Stimulated activated effector memory CD8-positive, alpha-beta T cell treated with anti-CD3 and anti-CD28 coated beads, Interleukin-12 subunit alpha, Interleukin-12 subunit beta, amount 100 ng/mL, for 72 hours (primary cell): Measurements from ENCODE around the gene SYNM.

Source experiments
- ATAC-seq: fragments of 150-1000 bp; cut with Tn5 transposase; 2 replicates; pipeline ENCODE4 v1.10.0; 2021
- DNase-seq, 2 donors: peaks; one replicate each; pipeline ENCODE4 v3.0.0; 2021 to 2022; ENCODE audit warnings: low spot score in 2 of 2
- H3K27ac Mint-ChIP-seq: one replicate; pipeline ENCODE4 v1.8.0; 2022; ENCODE audit warnings: mild to moderate bottlenecking, mixed read lengths
- H3K36me3 Mint-ChIP-seq: one replicate; pipeline ENCODE4 v1.8.0; 2022; ENCODE audit warnings: mild to moderate bottlenecking, mixed read lengths
- H3K4me1 Mint-ChIP-seq: one replicate; pipeline ENCODE4 v1.8.0; 2022; ENCODE audit warnings: mixed read lengths
- H3K4me3 Mint-ChIP-seq: one replicate; pipeline ENCODE4 v1.8.0; 2022; ENCODE audit warnings: mild to moderate bottlenecking, mixed read lengths
- H3K9me3 Mint-ChIP-seq: one replicate; pipeline ENCODE4 v1.8.0; 2022; ENCODE audit warnings: mixed read lengths

Gene SYNM

DNA sequence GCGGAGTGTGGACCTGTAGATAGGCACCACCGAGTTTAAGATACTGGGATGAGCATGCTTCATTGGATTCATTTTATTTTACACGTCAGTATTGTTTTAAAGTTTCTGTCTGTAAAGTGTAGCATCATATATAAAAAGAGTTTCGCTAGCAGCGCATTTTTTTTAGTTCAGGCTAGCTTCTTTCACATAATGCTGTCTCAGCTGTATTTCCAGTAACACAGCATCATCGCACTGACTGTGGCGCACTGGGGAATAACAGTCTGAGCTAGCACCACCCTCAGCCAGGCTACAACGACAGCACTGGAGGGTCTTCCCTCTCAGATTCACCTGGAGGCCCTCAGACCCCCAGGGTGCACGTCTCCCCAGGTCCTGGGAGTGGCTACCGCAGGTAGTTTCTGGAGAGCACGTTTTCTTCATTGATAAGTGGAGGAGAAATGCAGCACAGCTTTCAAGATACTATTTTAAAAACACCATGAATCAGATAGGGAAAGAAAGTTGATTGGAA lies 29.5 kb downstream of the SYNM start:
- no peaks in the 10 kb centered on the region for H3K9me3 Mint-ChIP-seq
- H3K4me3 Mint-ChIP-seq: no peak overlapping the region
- peak overlapping the region; percentile 35 for H3K27ac Mint-ChIP-seq
- ATAC-seq: no peak
- peaks cover 23% of the 10 kb centered on the region for H3K36me3 Mint-ChIP-seq
- no peak for DNase-seq
- H3K4me1 Mint-ChIP-seq: peaks cover 7% of the 10 kb centered on the region

DNA sequence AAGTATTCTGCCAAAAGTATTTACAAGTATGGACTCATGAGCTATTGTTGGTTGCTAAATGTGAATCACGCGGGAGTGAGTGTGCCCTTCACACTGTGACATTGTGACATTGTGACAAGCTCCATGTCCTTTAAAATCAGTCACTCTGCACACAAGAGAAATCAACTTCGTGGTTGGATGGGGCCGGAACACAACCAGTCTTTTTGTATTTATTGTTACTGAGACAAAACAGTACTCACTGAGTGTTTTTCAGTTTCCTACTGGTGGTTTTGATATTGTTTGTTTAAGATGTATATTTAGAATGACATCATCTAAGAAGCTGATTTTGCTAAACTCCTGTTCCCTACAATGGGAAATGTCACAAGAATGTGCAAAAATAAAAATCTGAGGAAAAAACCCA lies 30.3 kb downstream of the SYNM start:
- Mint-ChIP-seq H3K36me3 (peaks cover 21% of the 10 kb centered on the region), H3K4me1 (peaks cover 7% of the 10 kb centered on the region), H3K9me3 (no peaks in the 10 kb centered on the region), H3K27ac (no peak overlapping the region), H3K4me3 (no peak overlapping the region)
- DNase-seq (no peak), ATAC-seq (peak; percentile 76)

DNA sequence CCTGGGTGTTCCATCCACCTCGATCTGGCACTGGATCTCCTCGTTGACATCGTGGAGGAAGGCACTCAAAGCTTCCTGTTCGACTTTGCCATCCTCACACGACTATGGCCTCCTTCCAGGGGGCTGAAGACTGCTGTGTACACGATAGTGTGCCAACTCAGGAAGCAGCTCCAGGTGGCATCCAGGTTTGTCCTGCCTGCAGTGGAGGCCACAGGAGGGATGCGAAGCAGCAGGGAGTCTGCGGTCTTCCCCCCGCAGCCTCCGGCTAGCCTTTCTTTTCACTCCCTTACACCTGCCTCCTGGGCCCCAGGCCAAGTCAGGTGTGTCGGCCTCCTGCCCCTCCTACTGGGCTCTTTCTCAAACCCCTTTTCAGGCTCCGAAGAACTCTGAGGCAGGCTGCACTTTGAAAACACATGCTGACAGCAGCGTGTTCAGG lies 32.2 kb downstream of the SYNM start:
- H3K4me3 Mint-ChIP-seq: no peak overlapping the region
- ATAC-seq (no peak), DNase-seq (no peak)
- H3K36me3 Mint-ChIP-seq: peaks cover 5% of the 10 kb centered on the region
- H3K9me3 Mint-ChIP-seq: no peaks in the 10 kb centered on the region
- H3K4me1 Mint-ChIP-seq: peaks cover 7% of the 10 kb centered on the region
- H3K27ac Mint-ChIP-seq: no peak overlapping the region

DNA sequence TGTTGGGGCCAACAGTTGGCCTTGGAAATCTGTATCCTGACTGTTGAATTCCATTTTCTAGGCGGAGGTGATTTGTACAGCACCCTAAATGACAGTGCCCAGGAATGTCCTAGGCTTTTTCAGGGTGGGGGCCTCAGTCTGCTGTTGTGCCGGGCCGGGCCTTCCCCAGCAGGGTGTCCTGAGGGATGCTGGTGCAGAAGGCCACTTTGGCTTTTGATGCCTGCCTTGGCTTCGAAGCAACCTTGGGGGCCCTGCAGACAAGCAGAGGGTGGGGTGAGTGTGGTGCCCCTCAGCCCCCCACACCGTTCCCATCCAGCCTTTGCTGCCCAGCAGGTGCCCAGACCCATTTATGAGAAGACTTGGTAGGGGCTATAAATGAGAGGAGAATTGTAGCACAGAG lies 33.0 kb downstream of the SYNM start:
- ATAC-seq (no peak), DNase-seq (no peak)
- no peak overlapping the region for H3K4me3 Mint-ChIP-seq
- no peak overlapping the region for H3K27ac Mint-ChIP-seq
- no peaks in the 10 kb centered on the region for H3K9me3 Mint-ChIP-seq
- no peaks in the 10 kb centered on the region for H3K36me3 Mint-ChIP-seq
- peaks cover 7% of the 10 kb centered on the region for H3K4me1 Mint-ChIP-seq

DNA sequence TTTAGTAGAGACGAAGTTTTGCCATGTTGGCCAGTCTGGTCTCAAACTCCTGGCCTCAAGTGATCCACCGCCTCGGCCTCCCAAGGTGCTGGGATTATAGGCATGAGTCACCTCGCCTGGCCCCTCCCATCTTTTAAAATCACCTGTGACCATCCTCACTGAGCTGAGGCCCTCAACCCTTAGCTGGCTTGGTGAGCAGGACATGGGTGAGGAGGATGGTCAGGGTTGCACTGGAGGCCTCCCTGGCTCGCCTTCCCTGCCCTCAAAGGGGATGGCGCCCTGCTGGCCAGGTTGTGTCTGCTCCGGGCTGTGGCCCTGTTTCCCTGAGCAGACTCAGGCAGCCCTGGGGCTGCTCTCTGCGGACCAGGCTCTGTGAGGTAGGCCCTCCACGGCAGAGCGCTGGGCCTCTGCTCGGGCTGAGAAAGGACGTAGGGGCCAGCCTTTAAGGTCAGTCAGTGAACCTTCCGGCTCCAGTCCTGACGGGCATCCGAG lies 33.7 kb downstream of the SYNM start:
- no peak for ATAC-seq

DNA sequence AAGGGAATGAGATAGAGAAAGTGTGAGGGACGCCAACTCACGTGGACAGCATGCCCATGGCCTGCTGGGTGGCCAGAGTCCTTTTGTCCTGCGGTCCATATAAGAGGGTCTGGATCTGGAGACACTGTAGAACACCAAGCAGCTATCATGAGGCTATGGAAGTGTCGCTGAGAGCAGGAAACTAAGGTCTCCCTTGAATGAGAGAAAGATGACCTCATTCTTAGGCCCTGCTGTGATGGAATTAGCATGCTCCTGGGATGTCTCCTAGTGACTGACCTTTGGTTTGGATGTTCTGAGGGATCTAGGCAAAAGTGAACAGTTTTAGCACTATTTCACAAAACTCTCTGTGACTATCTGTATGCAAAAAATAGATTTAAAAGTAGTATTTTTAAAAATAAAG lies 34.4 kb downstream of the SYNM start:
- no peaks in the 10 kb centered on the region for H3K36me3 Mint-ChIP-seq
- H3K9me3 Mint-ChIP-seq: no peaks in the 10 kb centered on the region
- H3K27ac Mint-ChIP-seq: no peak overlapping the region
- no peak for ATAC-seq
- DNase-seq: no peak
- no peak overlapping the region for H3K4me3 Mint-ChIP-seq
- peaks cover 7% of the 10 kb centered on the region for H3K4me1 Mint-ChIP-seq

More for the DNA sequence above, 33.7 kb downstream of the SYNM start:
- Mint-ChIP-seq H3K4me3 (no peak overlapping the region), H3K4me1 (peaks cover 7% of the 10 kb centered on the region), H3K9me3 (no peaks in the 10 kb centered on the region), H3K36me3 (no peaks in the 10 kb centered on the region), H3K27ac (no peak overlapping the region)
- no peak for DNase-seq

DNA sequence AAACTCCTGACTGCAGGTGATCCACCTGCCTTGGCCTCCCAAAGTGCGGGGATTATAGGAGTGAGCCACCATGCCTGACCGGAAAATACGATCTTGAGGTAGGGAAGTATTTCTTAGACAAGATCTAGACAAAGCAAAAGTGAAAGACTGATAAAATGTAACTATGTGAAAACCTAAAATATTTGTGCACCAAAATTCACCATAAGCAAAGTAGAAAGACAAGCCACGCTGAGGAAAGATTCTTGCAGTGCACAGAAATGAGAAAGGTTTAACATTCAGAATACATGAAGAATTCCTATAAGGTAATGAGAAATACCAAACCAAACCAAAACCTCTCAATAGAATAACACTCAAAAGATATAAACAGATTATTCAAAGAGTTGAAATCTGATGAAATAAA lies 35.7 kb downstream of the SYNM start:
- ATAC-seq (no peak), DNase-seq (no peak)
- H3K27ac Mint-ChIP-seq: no peak overlapping the region
- no peak overlapping the region for H3K4me3 Mint-ChIP-seq
- H3K9me3 Mint-ChIP-seq: no peaks in the 10 kb centered on the region
- no peaks in the 10 kb centered on the region for H3K4me1 Mint-ChIP-seq
- H3K36me3 Mint-ChIP-seq: no peaks in the 10 kb centered on the region

DNA sequence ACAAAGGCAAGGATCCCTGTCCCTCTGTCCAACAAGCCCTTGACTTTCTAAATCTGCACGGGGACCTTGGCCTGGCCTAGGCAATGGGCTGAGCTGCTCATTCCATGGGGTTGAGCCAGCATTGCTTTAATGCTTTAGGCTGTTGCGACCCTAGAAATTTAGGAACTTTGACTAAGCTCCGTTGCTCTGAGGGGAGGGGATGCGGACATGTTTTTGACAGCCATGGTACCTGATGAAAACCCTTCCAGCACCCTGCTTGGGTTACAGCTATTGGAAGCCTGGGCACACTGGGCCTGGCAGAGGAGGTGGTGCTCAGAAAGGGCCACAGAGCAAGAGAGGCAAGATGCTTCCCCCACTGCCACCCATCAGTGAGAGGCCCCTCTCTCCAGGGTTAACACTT lies 37.1 kb downstream of the SYNM start:
- no peak overlapping the region for H3K27ac Mint-ChIP-seq
- H3K36me3 Mint-ChIP-seq: no peaks in the 10 kb centered on the region
- no peak overlapping the region for H3K4me3 Mint-ChIP-seq
- no peaks in the 10 kb centered on the region for H3K9me3 Mint-ChIP-seq
- ATAC-seq: no peak
- no peak for DNase-seq
- H3K4me1 Mint-ChIP-seq: no peaks in the 10 kb centered on the region

DNA sequence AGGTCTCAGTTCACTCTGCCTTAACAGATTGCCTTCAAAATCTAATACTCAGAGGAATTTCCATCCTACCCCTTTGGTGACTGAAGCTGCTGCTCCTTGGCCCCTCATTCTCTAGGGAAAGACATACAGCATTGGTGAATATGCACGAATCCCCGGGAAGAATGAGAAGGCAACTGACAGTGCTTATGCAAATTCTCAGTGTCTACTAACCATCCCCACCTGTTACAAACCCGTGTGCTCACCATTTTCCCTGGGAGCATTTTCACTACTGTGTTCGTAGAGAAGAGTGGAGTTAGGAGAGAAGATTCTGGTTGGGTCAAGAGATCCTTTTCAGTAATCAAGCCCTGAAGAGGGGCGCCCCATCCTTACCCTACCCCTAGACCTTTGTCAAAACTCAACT lies 37.7 kb downstream of the SYNM start:
- no peak for ATAC-seq
- H3K4me1 Mint-ChIP-seq: no peaks in the 10 kb centered on the region
- H3K36me3 Mint-ChIP-seq: no peaks in the 10 kb centered on the region
- no peaks in the 10 kb centered on the region for H3K9me3 Mint-ChIP-seq
- H3K4me3 Mint-ChIP-seq: no peak overlapping the region
- no peak for DNase-seq
- H3K27ac Mint-ChIP-seq: no peak overlapping the region

DNA sequence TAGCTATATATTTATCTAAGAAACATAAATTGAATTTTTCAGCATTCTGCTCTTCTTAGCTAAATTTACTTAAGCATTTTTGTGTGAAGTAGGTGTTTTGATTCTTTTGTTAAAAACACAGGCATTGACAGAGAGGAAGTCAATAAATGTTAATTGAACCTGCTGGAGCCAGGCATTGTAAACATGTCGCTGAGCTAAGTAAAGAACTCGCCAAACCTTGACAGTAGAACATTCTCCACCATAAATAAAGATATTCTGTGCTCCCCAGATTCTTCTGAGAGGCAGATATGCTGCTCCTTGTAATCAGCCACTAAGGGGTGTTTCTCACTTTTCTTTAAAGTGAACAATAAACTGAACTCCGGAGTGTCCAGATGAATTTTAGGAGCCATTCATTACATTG lies 38.4 kb downstream of the SYNM start:
- DNase-seq (no peak), ATAC-seq (no peak)
- H3K9me3 Mint-ChIP-seq: no peaks in the 10 kb centered on the region
- no peaks in the 10 kb centered on the region for H3K36me3 Mint-ChIP-seq
- H3K4me1 Mint-ChIP-seq: no peaks in the 10 kb centered on the region
- H3K27ac Mint-ChIP-seq: no peak overlapping the region
- no peak overlapping the region for H3K4me3 Mint-ChIP-seq

DNA sequence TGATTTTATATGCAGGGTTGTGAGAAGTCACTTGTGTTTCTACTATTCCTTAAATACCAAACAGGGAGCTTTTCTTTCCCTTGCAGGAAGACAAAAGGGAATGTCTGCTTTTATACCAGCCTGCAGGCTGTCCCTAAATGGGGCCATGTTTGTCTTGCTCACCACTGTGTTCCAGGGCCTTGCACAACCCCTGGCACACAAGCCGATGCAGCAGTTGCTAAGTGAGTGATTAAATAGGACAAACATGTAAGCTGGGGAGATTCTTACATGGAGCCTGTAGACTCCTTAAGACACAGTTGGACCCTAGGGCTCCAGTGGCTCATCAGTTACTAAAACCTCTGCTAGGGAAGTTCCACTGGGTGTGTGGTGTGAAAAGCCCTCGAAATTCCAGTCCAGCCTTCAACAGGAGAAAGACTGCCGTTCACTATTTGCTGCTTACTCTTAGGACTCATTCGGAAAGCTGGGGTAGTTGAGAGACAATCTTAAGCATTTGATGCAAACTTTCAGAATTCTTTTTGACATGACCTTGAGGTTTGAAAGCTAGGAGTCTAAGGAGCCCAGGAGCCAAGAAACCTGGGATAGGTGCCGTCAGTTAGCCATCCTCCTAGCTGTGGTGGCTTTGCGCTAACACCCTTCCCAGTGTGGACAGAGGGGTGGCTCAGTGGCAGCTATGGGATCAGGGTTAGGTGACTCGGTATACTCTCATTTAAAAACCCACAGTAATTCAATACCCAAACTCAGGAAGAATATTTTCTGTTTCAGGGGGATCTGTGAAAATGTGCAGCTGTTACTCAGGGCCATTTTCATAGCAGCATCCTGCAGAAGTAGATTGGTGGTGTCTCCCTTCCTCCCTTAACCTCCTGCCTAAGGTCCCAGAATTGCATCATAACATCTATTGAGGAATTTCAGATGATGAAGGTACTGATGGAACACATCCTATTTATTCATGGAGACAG lies 39.1 kb downstream of the SYNM start:
- Mint-ChIP-seq H3K27ac (no peak overlapping the region), H3K36me3 (no peaks in the 10 kb centered on the region), H3K9me3 (no peaks in the 10 kb centered on the region), H3K4me1 (no peaks in the 10 kb centered on the region), H3K4me3 (no peak overlapping the region)
- ATAC-seq (no peak), DNase-seq (no peak)

DNA sequence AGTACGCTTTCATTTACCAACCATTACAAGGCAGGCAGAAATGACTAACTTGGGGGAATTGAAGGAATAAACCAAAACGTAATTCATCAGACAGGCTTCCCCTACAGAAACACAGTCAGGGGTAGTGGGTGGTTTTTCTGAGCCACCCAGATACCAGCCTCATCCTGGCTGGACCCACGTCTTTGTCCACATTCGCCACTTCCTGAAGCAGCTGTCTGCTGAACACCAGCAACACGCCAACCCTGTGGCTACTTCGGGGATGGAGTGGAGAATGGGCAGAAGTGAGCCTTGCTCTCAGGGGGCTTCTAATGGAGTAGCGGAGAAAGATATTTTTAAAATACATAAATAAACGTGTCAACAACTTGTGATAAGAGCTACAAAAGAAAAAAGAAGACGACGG lies 40.1 kb downstream of the SYNM start:
- DNase-seq: no peak
- H3K4me3 Mint-ChIP-seq: no peak overlapping the region
- no peaks in the 10 kb centered on the region for H3K36me3 Mint-ChIP-seq
- H3K9me3 Mint-ChIP-seq: no peaks in the 10 kb centered on the region
- no peak for ATAC-seq
- no peaks in the 10 kb centered on the region for H3K4me1 Mint-ChIP-seq
- H3K27ac Mint-ChIP-seq: no peak overlapping the region

DNA sequence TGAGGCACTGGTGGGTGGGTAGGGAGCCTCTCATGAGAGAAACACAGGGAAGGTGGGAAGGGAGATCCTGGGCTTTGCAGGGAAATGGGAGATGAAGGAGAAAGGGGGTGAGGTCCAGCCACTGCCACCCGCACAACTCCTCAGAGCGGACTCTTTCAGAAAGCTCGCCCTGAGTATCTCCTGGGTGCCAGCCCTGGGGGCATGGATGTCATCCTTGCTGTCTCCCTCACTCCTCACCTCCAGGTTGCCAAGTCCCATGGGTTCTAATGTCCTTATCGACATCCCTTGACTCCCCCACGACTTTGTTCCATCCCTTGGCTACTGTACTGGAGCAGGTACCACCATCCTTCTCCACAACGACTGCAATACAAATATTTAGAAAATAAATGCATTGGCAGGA lies 40.9 kb downstream of the SYNM start:
- DNase-seq (no peak), ATAC-seq (no peak)
- Mint-ChIP-seq H3K4me3 (no peak overlapping the region), H3K27ac (no peak overlapping the region), H3K36me3 (no peaks in the 10 kb centered on the region), H3K4me1 (no peaks in the 10 kb centered on the region), H3K9me3 (no peaks in the 10 kb centered on the region)

DNA sequence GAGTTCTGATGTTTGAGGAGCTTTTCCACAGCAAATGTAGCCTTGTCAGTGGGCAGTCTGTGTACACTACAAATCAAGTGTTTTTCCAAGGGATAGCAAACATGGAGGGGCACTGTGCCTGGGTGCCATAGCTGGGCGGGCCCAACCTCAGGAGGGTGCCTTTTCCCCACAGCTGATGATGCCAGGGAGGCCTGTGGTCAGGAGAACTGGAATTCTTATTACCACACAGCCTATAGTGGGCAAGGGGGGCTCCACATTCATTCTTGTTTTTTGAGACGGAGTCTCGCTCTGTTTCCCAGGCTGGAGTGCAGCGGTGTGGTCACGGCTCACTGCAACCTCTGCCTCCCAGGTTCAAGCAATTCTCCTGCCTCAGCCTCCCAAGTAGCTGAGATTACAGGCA lies 41.8 kb downstream of the SYNM start:
- no peak overlapping the region for H3K27ac Mint-ChIP-seq
- no peaks in the 10 kb centered on the region for H3K36me3 Mint-ChIP-seq
- H3K9me3 Mint-ChIP-seq: no peaks in the 10 kb centered on the region
- no peak for DNase-seq
- H3K4me1 Mint-ChIP-seq: no peaks in the 10 kb centered on the region
- H3K4me3 Mint-ChIP-seq: no peak overlapping the region
- no peak for ATAC-seq

DNA sequence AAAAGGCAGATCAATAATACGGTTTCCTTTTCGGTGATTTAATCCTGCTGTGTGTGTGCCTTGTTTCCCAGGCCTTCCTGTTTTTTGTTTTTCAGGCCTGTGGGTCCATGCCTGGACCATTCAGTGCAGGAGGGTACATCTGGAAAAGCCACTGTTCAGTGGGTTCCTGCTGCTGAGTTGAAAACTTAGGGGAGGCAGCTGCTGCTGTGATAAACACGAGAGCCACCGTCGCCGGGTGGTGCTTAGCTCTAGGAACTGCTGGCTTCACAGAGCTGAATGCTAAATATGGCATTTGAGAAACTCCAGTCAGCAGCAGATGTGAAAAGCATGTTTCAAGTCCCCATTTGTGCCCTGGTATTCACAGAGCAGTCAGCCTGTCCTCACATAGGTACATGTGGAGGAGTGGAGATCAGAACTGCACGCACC lies 44.0 kb downstream of the SYNM start:
- H3K4me3 Mint-ChIP-seq: no peak overlapping the region
- no peak for ATAC-seq
- H3K9me3 Mint-ChIP-seq: no peaks in the 10 kb centered on the region
- no peaks in the 10 kb centered on the region for H3K36me3 Mint-ChIP-seq
- no peak overlapping the region for H3K27ac Mint-ChIP-seq
- H3K4me1 Mint-ChIP-seq: no peaks in the 10 kb centered on the region
- DNase-seq: no peak

DNA sequence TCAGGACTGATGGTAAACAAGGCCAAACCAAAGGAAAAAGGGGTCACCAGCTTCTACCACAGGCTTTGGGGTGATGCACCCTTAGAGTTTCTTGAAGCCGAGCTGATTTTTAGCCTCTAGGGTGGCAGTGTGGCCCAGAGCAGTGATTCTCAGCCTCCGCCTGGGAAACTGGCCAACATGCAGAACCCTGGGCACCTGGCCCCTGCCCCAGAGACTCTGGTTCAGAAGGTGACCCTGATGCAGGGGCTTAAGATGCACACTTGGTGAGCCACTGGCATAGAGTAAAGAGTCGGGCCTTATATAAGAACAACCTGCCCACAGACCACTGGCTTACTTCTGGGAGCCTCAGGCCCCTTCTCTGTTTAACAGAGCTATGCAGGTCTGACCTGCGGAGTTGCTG lies 44.5 kb downstream of the SYNM start:
- Mint-ChIP-seq H3K36me3 (no peaks in the 10 kb centered on the region), H3K4me1 (no peaks in the 10 kb centered on the region), H3K27ac (no peak overlapping the region), H3K4me3 (no peak overlapping the region), H3K9me3 (no peaks in the 10 kb centered on the region)
- ATAC-seq: no peak
- DNase-seq: no peak
